Measurements from ENCODE around the gene TUBB6.

TUBB6 gene

GRCh38 chr18:12307701-12308385 is at the start of gene TUBB6:
TSS of gene TUBB6 (plus strand) at chr18:12308241. CDS start at chr18:12308293, 52 bp downstream.
- no peak for DNase-seq

- no peak for DNase-seq
Observed at GRCh38 chr18:12258719-12259705, 49.0 kb upstream of the TUBB6 start.

GRCh38 chr18:12262748-12263147 is 45.3 kb upstream of the TUBB6 start:
- DNase-seq = no peak

- no peak for DNase-seq
Observed at GRCh38 chr18:12264864-12265263, 43.2 kb upstream of the TUBB6 start.

- peak; percentile 50 for DNase-seq
Observed at GRCh38 chr18:12271376-12272235, 36.4 kb upstream of the TUBB6 start.

GRCh38 chr18:12274793-12275192 is 33.2 kb upstream of the TUBB6 start:
- no peak for DNase-seq

- DNase-seq = no peak
Observed at GRCh38 chr18:12276736-12277554, 31.1 kb upstream of the TUBB6 start.

- no peak for DNase-seq
Observed at GRCh38 chr18:12278215-12278671, 29.8 kb upstream of the TUBB6 start.

GRCh38 chr18:12278741-12279682 is 29.0 kb upstream of the TUBB6 start:
- DNase-seq = no peak

- no peak for DNase-seq
Observed at GRCh38 chr18:12279781-12280531, 28.1 kb upstream of the TUBB6 start.

GRCh38 chr18:12281861-12282260 is 26.2 kb upstream of the TUBB6 start:
- DNase-seq = no peak

GRCh38 chr18:12282442-12283039 is 25.5 kb upstream of the TUBB6 start:
- DNase-seq = no peak

- no peak for DNase-seq
Observed at GRCh38 chr18:12283256-12283655, 24.8 kb upstream of the TUBB6 start.

- no peak for DNase-seq
Observed at GRCh38 chr18:12283666-12284065, 24.4 kb upstream of the TUBB6 start.

GRCh38 chr18:12287131-12287681 is 20.8 kb upstream of the TUBB6 start:
- no peak for DNase-seq

GRCh38 chr18:12287684-12288402 is 20.2 kb upstream of the TUBB6 start:
- DNase-seq = no peak

- no peak for DNase-seq
Observed at GRCh38 chr18:12288403-12288755, 19.7 kb upstream of the TUBB6 start.

- no peak for DNase-seq
Observed at GRCh38 chr18:12290086-12290485, 18.0 kb upstream of the TUBB6 start.

GRCh38 chr18:12291161-12291560 is 16.9 kb upstream of the TUBB6 start:
- DNase-seq = no peak
